ENCODE data around the gene ZZZ3.
"Not testable (repeated sequence)": the region's sequence is repeated elsewhere in the genome, so short reads cannot be mapped to it uniquely, and the experiment has no call there.

ZZZ3 gene

DNA sequence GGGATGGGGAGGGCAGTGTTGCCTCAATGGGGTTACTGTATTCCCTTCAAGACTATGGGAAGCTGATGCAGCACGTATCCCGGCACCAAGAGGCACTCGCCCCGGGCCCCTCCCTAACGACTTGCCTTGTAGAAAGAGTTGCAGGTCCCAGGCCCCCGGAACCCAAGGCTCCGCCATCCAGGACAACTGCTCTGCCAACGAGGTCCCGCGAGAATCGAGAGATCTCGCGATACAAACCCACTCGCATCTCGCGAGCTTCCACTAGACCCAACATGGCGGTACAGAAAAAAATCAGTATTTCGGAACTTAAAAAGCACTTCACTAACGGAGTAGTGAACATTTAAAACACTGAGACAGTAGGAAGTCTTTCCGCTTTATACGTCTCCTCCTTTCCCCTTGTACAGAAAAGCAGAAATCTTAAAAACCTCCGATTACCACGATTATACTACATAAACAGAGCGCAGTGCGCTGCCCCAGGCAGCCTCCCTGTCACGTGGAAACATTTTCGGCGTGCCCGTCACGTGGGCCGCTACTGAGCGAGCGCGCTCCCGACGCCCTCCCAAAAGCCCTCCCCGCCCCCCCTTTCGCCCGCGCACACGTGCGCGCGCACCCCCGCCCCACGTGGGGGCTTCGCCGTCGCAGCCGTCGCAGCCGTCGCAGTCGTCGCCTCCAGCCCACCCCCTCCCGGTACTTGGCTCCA lies at the start of gene ZZZ3:
TSS of gene ZZZ3 (minus strand) at position 199 of the 700 bp plus-strand sequence. CDS start 49,304 bp downstream, outside the sequence.
- peak; percentile 95 for DNase-seq

GRCh38 chr1:77732090-77732489 lies 49.6 kb upstream of the ZZZ3 start:
- DNase-seq, result no peak

- no peak for DNase-seq
Observed at GRCh38 chr1:77725706-77726105, 43.2 kb upstream of the ZZZ3 start.

GRCh38 chr1:77718181-77718580 lies 35.7 kb upstream of the ZZZ3 start:
- no peak for DNase-seq

GRCh38 chr1:77716065-77716464 lies 33.6 kb upstream of the ZZZ3 start:
- DNase-seq, result no peak

GRCh38 chr1:77709727-77710126 lies 27.3 kb upstream of the ZZZ3 start:
- DNase-seq, result no peak

GRCh38 chr1:77706321-77706720 lies 23.9 kb upstream of the ZZZ3 start:
- no peak for DNase-seq

DNA sequence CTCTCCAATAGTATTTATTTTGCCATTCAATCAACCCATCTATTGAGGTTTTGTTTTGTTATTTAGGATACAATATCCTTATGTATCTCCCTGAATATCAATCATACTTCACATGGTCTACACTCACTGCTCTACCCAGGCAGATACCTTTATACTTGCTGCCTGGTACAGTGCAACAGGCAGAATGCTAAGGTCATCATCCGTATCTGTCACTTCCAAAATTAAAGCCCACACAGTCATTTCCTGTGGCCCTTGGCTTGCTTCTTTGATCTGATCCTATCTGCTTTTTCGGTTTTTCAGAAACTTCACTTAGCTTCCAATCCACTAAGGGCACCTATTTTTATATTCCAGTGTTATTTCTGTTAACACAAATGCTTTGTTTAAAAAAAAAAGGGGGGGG lies 22.3 kb upstream of the ZZZ3 start:
- DNase-seq, result peak; percentile 61

DNA sequence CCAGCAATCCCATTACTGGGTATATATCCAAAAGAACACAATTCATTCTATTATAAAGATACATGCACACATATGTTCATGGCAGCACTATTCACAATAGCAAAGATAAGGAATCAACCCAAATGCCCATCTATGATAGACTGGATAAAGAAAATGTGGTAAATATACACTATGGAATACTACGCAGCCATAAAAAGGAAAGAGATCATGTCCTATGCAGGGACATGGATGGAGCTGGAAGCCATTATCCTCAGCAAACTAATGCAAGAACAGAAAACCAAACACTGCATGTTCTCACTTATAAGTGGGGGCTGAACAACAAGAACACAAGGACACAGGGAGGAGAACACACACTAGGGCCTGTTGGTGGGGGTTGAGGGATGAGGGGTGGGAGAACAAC lies 17.2 kb upstream of the ZZZ3 start:
- DNase-seq, result not testable (repeated sequence)

DNA sequence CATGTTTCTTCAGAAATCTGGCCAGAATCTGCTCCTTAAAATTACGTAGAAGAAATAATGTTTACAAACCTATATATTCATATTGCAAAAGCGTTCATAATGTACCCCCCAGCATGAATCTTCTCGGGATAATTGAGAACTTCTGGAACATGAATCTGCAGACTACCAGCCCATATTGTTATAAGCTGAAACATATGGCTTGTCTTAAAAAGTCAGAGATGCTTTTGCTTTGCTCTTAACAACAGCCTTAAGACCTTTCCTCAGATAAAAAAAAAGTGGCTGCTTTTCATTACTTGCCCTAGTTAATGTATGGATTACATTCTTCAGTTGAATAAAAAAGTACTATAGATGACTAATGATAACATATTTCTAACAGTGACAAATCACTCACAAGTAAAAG lies 15.0 kb upstream of the ZZZ3 start:
- DNase-seq, result no peak

DNA sequence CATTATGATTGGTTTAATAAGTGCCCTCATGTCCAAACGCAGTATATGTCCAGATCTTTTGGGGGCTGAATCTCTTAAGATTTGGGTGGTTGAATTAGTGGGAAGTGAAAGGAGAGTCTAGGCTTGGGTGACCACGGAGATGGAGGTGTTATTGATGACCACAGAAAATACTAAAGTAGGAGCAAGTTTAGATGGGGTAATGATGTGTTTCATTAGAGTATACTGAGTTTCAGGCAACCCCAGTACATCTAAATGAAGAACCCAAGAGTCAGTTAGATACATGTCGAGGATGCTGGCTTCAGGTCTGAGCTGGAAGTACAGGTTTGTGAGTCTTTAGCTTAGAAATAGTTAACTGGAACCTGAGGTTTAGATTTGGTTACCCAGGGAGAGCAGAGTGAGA lies 6.5 kb upstream of the ZZZ3 start:
- DNase-seq, result no peak

GRCh38 chr1:77687519-77687906 lies 5.1 kb upstream of the ZZZ3 start:
- peak; percentile 54 for DNase-seq

- no peak for DNase-seq
Observed at GRCh38 chr1:77686796-77687518, 4.5 kb upstream of the ZZZ3 start.

DNA sequence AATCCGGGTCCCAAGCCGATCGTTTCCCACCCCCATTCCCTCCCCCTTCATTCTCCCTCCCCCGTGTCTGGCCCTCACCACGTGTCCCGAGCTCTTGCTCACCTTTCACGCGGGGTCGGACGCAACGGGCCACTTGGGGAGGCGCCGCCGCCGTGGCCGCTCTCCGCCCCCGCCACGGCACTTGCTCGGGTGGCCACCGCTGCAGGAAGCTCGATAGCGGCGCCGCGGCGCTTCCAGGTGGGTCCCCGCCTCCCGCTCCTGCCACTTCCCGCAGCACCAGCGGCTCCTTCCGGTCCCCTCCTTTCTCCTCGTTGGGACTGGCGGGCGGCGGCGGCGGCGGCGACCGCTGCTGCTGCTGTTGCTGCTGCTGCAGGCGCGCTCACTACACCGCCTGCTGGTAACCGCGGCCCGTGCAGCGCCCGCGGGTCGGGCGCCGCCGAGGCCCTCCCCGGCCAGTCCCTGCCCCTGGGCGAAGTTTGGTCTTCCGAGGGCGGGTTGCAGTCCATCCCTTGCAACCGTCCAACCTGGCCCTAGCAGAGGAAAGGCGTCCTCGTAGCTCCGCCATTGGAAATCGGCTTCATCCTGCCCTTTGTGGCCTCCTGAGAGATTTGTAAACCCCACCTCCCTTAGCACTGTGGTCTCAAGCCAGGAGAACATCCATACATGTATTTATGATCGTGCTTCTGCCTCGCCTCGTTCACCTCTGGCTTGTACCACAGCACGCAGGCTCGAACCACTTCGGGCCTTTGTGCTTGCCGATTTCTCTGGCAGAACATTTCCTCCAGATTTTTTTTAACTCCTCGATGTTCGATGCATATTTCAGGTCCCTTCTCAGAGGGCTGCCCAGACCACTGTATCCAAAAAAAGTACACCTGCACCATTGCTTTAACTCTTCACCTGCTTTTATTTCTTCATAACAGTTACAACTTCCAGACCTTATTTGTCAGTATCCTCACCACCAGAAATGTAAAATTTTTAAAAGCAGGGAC lies 996 bp upstream of the ZZZ3 start:
- peak; percentile 95 for DNase-seq

DNA sequence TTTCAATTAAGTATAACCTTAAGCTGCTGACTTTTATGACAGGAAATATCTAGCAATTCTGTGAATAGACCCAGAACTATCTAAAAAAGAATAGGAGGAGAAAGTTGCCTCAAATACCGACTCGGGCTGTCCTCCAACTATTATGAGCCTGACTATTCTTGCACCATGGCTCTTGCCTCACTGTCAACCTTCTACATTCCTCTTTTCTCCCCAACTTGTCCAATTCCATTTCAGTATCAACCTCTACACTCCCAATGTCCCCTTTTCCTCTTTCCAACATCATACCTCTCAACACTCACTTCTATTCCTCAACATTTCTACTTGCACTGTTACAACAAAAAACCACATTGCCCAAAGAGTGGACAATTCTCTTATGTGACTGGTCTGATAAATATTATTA lies 2.3 kb downstream of the ZZZ3 start:
- no peak for DNase-seq

DNA sequence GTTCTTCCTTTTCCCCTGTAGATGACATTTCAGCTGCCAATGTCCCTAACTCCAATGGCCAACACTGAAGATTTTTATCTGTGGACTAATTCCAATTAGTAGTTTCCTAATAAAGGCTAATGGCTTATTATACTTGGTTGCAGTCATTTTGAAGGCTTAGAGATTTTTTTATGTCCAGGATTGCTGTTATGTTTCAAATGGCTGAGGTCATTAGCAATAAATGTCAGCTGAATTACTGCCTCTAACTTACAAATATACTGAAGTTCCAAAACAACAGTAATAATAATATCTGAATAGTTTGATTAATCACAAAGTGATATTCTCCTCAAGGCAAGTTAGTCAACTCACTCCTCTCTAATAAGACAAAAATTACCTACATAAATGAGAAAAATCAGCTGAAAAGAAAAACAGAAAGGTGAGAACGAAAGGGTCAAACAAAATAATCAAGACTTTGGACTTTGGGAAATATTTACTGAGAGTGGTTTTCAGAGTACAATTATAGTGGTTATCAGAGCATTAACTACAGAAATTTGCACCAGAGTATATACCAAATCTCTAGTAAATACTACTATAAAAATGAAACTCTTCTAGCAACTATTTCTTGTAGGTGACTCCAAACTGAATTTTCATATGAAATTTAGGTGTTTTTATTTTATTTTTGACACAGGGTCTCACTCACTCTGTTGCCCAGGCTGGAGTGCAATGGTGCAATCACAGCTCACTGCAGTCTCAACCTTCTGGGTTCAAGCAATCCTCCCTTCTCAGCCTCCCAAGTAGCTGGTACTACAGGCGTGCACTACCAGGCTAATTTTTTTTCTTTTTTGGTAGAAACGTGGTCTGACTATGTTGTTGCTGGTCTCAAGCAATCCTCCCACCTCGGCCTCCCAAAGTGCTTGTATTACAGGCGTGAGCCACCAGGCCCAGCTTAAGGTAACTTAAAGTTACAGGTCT lies 3.5 kb downstream of the ZZZ3 start:
- no peak for DNase-seq

DNA sequence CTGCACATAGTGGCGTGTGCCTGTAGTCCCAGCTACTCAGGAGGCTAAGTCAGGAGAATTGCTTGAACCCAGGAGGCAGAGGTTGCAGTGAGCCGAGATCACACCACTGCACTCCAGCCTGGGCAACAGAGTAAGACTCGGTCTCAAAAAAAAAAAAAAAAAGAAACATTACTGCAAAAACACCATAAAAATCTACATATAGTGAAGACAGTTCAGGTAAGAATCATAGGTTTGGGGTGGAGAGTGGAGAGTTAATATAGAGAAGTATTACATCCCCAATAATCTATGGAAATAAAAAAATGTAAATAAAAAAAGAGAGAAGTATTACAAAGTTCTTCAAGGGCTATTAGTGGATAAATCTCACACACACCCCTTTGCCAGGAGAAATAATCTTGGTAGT lies 7.7 kb downstream of the ZZZ3 start:
- DNase-seq, result not testable (repeated sequence)

GRCh38 chr1:77673716-77674355 lies 8.6 kb downstream of the ZZZ3 start:
- no peak for DNase-seq

DNA sequence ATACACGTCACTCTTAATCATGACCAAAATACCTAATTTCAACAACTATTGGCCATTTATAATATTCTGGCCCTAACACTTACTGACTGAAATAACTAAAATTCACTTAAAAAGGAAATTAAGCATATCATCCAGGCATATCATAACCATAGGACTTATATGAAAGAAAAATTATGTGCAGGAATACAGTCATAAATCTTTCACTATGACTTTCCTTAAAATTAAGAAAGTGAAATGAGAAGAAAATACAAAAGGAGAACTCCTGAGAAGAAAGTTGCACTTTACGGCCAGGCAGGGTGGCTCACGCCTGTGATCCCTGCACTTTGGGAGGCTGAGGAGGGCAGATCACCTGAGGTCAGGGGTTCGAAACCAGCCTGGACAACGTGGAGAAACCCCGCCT lies 9.4 kb downstream of the ZZZ3 start:
- DNase-seq, result no peak

GRCh38 chr1:77672374-77672773 lies 10.1 kb downstream of the ZZZ3 start:
- DNase-seq, result no peak

GRCh38 chr1:77671836-77672235 lies 10.6 kb downstream of the ZZZ3 start:
- DNase-seq, result no peak

DNA sequence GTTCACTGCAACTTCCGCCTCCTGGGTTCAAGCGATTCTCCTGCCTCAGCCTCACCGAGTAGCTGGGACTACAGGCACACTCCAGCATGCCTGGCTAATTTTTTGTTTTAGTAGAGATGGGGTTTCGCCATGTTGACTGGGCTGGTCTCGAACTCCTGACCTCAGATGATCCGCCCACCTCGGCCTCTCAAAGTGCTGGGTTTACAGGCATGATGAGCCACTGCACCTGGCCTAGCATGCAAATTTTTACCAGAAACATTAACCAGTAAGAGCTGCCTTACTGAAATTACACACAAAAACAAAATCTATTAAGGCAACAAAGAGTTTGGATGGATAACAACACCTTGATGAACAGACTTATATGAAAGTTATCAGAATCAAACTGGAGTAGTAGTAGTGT lies 12.1 kb downstream of the ZZZ3 start:
- DNase-seq, result no peak
